Hematopoietic multipotent progenitor cell treated with erythropoietin and hydrocortisone succinate and interleukin-3 and kit ligand, for 8 days (in vitro differentiated cells): ENCODE results near the gene ZNF236.
"Not testable (repeated sequence)": the region's sequence is repeated elsewhere in the genome, so short reads cannot be mapped to it uniquely, and the experiment has no call there.

Experiments used
- DNase-seq: peaks from one replicate; pipeline ENCODE4 v3.0.0-alpha.2; 2015

ZNF236 gene

DNA sequence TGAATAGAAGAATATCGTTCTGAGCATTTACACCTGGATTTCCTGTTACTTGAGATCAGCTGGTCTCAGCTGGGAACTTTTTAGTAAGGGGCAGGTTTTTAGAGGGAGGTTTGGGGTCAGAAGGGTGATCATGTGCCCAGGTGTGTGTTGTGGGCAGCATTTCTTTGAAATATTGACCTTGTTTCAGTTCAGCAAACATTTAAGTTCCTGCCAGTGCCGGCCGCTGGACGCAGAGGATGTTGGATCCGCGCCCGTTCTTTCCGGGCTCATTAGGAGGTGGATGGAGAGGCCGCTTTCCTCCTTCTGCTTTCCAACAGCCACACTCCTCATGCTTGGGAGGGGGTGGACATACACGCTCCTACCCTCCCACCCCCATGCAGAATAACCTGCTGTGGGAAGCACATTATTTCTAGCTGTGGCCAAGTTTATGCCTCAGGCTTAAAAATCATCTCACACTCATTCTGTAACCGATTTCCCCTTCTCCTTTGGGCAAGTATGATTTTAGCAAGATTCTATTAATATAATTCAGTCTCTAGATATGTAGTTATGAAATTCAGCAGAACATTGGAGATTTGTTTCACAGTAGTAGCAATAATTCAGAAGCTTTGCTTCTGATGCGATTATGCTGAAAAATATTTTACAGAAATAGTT, 131.4 kb downstream of the ZNF236 start:
- DNase-seq: no peak

DNA sequence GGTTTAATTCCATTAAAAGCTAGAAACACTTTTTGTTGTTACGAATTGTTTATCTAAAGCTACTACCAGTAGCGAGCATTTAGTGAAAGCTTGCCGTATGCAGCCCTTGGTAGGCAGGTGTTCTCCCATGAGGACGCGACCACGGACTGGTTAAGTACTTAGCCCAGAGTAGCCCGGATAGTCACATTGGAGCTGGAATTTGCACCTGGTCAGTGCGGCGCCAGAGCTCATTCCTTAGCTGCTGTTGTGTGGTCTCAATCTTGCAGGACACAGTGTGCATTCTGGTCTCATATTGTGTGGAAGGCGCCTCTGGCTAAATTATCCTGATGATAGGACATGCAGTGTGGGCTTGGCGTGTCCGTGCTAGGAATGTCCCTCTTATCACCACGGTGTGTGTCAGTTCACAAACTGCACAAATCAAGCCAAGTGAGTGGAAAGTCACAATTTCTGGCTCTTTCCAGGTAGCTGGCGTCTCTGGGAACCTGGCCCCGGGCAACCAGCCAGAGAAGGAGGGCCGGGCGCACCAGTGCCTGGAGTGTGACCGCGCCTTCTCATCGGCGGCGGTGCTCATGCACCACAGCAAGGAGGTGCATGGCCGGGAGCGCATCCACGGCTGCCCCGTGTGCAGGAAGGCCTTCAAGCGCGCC, 133.3 kb downstream of the ZNF236 start:
- DNase-seq: no peak

DNA sequence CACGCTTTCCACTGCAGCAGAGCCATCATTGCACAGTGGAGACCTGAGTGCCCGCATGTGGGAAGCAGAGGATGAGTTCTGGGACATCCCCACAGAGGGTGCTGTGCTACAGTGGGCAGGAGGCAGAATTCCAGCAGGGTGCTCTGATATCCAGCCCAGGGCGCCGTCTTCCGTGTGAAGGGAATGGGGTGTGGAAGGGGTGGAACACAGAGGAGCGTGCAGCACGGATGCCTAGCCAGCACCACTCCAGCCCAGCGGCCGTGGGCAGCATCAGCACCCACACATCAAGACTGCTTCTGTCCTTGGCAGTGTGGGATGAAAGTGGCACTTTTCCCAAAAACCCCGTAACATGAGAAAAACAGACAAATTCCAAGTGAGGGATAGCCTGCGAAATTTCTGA, 134.3 kb downstream of the ZNF236 start:
- DNase-seq: no peak

DNA sequence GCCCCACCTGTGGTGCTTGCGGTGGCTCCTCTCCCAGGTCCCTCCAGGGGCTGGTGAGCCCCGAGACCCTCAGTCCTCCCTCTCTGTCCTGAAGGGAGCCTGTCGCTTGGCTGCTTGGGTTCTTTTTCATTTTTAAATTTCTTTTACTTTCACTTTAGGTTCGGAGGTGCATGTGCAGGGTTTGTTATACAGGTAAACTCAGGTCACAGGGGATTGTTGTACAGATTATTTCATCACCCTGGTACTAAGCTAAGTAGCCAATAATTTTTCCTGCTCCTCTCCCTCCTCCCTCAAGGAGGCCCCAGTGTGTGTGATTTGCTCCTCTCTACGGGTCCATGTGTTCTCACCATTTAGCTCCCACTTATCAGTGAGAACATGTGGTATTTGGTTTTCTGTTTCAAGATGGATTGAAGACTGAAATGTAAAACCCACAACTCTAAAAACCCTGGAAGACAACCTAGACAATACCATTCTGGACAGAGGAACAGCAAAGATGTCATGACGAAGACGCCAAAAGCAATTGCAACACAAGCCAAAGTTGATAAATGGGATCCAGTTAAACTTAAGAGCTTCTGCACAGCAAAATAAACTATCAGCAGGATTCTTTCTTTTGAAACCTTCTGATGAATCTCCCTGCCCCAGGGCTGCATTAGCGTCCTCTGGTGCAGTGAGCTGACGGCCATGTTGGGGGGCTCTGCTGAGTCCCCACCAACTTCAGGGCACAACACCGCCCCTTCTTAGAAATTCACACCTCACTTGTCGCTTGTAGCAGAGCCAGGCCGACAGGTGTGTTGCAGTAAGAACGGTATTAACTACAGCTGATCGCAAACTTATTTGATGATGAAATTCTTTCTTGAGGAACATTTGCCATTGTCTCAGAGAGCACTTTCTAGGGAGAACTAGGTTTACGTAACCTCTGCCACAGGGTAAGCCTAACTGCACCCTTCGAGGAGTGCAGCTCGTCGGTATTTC, 135.3 kb downstream of the ZNF236 start:
- DNase-seq: no peak

DNA sequence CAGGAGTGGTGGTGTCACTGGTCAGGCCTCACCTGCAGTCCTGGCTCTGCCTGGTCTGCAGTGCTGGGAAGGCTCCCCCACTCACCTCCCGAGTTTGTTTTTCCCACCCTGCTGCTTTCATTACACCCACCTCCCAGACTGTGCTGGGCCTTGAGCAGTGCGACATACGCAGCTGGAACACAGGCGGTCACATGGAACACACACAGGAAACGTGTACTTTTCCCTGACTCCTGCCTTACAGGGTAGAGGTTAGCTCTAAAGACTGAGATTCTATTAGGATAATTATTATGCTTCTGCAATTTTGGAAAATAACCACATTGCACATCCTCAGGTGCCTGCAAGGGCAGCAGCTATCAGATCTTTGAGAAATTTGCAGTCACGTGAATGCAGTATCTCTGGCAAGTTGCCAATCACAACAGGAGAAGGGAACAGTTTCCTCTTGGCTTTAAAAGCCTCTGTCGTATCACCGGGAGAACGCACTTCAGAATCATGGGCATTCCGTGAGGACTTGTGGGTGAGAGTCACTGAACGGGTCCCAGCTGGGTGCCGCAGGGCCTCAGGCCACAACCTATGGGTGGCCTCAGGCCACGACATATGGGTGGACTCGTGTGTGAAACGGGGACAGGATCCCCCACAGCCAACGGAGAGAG, 136.5 kb downstream of the ZNF236 start:
- DNase-seq: no peak

DNA sequence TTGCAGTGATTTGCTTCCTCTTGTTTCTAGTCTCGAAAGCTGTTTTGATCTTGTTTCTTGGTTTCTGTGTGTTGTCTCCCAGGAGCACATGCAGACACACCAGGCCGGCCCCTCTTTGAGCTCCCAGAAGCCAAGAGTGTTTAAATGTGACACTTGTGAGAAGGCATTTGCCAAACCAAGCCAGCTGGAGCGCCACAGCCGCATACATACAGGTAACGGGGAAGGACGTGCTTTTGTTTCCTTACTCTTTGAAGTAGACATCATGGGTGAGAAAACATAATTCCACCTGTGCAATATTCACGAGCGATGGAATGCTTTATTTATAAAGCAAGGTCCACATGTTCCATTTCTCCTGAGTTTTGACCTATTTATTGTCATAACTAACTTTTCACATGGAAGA, 137.2 kb downstream of the ZNF236 start:
- DNase-seq: no peak

DNA sequence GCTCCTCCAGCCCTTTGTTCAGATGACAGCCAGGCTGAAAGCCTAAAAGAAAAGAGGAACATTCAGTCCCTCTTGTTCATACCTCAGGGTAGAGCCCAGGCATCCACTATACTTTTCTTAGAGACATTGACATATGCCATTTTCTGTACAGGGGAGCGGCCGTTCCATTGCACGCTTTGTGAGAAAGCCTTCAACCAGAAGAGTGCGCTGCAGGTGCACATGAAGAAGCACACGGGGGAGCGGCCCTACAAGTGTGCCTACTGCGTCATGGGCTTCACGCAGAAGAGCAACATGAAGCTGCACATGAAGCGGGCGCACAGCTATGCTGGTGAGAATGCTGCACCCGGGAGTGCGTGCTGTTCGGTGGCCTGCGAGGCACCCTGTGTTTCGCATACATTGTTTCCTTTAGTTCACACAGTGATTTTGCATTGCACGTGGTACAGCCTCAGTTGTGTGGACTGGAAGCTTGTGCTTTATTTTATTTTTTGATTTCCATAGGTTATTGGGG, 138.2 kb downstream of the ZNF236 start:
- no peak for DNase-seq

DNA sequence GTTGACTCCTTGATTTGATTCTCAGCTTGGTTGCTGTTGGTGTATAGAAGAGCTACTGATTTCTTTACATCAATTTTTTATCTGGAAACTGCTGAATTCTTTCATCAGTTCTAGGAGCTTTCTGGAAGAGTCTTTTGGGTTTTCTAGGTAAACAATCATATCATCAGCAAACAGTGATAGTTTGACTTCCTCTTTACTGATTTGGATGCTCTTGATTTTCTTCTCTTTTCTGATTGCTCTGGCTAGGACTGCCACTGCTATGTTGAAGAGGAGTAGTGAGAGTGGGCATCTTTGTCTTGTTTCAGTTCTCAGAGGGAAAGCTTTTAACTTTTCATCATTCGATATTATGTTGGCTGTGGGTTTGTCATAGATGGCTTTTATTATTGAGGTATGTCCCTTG, 140.5 kb downstream of the ZNF236 start:
- DNase-seq: no peak

DNA sequence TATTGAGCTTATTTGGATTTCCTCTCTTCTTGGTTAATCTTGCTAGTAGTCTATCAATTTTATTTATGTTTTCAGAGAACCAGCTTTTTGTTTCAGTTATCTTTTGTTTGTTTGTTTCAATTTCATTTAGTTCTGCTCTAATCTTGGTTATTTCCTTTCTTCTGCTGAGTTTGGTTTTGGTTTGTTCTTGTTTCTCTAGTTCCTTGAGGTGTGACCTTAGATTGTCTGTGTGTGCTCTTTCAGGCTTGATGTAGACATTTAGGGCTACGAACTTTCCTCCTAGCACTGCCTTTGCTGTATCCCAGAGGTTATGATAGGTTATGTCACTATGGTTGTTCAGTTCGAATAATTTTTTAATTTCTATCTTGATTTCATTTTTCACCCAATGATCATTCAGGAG, 141.6 kb downstream of the ZNF236 start:
- no peak for DNase-seq

DNA sequence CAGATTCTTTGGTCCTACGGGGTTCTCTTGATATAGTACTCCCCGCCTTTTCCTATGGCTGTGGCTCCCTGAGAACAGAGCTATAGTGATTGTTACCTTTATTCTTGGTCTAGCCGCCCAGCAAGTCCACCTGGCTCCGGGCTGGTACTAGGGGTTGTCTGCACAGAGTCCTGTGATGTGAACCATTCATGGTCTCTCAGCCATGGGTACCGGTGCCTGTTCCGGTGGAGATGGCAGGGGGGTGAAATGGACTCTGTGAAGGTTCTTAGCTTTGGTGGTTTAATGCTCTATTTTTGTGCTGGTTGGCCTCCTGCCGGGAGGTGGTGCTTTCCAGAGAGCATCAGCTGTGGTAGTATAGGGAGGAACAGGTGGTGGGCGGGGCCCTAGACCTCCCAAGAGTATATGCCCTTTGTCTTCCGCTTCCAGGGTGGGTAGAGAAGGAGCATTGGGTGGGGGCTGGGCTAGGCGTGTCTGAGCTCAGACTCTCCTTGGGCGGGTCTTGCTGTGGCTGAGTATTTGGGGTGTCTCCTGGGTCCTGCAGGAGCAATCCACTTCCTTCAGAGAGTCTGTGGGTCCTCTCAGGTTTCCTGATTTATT, 143.3 kb downstream of the ZNF236 start:
- not testable (repeated sequence) for DNase-seq

DNA sequence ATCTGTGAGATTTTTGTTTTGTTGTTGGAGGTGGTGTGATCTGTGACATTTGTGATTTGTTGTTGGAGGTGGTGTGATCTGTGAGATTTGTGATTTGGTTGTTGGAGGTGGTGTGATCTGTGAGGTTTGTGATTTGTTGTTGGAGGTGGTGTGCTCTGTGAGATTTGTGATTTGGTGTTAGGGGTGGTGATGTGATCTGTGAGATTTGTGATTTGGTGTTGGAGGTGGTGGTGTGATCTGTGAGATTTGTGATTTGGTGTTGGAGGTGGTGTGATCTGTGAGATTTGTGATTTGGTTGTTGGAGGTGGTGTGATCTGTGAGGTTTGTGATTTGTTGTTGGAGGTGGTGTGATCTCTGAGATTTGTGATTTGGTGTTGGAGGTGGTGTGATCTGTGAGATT, 144.9 kb downstream of the ZNF236 start:
- DNase-seq: not testable (repeated sequence)

DNA sequence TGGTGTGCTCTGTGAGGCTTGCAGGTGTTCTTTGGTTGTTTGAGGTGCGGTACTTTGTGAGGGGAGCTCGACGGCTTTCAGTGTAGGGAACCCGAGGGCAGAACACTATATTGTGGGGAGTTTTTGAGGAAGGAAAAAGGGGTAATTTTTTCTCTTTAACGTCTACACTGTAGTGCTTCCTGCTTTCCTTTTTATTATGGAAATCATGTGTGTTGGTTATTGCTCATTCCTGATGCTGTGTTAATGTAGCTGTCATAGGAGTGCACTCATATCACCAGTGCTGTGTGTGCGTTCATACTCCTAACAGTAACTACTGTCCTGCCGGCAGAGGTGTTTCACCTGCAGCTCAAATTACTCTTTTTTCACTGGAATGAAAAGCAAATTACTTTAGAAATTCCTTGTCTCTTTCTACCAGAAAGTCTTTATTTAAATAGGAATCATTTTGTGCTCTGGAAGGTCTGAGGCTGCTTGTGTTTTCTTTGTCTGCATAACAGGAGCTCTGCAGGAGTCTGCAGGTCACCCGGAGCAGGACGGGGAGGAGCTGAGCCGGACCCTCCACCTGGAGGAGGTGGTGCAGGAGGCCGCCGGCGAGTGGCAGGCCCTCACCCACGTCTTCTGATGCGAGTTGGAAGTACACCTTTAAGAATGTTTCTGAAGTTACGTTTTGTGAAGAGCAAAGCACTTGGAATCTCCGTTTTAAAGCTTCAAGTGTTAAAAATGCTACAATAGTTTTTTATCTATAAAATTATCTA, 145.5 kb downstream of the ZNF236 start:
- no peak for DNase-seq

DNA sequence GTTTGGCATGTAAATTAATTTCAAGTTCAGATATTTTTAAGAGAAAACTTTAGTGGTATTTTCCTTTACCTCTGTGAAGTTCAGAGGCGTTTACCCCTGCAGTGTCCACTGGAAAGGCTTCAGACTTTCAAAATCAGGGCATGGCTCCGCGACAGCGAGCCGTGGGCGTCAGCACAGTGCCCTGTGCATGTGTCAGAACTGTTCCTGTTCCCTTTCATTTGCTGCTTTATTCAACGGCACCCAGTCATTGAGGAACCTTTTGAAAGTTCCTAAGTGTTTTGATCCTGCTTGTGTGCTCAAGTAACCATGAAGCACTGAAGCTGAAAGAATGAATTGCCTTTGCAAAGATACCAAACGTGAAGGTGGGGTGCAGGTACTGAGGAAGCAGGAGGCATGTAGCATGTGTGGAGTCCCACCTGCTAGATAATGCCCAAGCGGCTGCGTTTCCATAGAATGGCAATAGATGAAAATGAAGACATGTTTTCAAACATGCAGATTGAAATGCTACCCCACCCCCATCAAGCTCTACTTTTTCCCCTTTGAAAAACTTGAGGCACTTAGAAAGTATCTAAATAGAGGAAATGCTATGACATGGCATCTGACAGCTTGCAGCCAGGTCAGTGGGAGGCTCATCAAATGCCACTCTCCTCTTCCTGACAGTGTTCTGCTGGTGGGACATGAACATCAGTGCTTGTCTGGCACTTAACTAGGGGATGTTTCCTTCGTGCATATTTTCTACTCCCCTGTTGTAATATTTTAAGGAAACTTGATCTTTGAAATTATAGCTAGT, 148.6 kb downstream of the ZNF236 start:
- DNase-seq: no peak

DNA sequence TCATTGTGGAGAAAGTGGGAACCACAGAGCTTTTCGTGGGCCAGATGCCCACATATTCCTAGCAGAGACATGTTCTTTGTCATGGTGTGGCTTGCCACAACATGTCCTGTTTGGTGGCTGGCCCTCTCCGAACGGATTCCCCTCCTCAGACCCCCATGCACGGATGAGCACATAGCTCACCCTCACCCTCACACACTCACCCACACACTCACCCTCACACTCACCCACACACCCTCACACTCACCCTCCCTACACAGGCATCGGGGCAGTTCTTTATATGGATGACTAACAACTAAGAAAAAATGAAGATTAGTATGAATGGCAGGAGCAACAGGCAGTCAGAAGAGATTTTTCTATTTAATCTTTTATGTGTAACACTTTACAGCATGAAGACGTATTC, 149.9 kb downstream of the ZNF236 start:
- DNase-seq: no peak

DNA sequence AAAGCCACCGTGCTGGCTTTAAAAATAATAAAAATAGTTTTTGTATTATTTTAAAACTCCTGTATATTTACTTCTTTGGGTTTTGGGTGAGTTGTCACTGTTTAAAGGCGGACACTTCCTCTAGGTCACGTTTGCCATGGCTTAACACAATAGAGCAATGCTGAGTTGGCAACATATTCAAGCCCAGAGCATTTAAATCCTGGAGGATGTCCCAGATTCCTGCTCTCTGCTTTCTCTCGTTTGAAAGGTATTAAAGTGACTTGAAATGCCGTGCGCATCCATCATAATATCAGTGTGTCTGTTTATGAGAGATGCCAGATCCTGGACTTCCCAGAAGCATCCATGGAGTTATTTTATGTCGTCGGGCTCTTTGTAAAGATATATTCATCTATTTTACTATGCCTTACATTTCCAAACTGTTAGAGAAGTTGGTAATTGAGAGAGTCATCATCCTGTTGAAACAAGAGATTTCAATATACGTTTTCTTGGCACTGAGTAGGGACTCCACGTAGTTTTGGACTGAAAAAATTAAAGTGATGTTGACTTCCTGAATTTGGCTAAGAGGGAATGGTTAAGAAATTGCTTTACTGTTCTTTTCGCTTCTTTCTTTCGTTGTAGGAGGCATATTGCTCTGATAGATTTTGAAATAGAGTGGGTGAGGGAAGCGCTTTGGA, 150.6 kb downstream of the ZNF236 start:
- DNase-seq: no peak

DNA sequence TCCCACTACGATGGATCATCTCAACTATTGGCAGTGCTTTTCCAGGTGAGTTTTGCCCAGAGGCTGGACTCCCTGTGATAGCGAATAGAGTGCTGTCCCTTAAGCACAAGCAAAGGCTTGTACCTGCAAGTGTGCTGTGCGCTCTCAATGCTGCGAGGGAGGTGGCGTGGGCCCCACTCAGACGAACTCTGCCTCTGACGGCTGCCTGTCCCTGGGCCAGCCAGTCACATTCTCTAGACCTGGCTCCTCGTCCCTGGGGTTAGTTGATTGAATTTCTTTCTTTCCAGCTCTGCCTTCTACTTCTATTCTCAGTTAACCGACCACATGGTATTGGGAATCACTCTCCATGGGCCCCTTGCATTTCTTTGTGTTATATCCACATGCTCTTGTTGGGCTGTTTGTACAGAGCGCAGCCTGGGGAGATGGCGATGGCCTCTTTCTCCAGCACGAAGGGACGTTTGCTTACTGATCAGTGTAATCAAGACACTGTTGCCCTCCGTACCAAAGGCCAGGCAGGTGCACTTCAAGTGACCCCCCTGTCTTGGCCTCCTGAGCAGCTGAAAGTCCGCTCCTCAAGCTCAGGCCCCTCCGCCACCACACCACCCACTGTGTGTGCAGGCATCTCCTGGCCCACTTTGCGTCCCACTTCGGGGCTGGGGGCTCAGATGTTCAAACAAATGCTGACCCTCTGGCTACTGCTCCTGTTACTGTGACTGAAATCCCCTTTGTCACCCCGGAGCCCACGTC, 151.3 kb downstream of the ZNF236 start:
- no peak for DNase-seq

DNA sequence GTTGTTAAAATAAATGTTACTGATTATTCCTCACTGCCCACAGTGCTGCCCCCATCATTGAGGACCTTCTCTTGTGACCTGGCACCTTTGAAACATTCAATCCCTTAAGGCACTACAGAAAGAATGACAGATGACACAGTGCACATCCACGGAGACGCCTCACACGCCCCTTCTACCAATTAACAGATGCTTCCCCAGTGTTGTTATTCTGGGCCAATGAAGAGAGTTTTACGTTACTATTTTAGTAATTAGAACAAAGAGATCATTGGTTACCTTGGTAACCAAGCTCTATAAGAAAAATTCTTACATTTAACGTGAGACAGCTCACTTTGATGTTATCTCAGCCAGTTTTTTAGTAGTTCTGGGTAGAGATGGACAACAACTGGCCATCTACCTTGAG, 152.0 kb downstream of the ZNF236 start:
- DNase-seq: no peak

DNA sequence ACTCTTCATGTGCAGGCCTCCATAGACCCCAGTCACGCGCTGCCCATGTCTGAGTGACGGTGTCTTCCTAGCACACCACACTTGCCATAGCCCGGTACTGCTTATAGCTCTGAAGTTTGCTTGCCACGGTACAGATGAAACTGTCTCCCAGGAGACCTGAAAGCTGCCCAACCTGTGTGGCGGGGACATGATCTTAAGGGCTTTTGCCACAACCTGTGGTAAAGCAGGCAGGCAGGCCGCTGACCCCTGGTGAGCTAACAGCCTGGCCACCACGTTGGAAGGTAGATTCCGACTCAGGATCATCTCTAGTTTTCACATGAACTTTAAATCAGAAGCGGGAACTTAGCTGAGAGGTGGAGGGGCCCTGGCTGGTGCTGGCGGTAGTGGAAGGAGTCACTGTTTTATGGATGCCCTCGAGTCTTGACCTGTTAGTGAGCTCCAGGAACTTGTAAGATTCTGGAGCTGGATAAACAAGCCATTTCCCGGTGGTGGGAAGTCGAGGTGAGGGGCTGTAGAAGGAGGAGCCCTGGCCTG, 153.3 kb downstream of the ZNF236 start:
- no peak for DNase-seq

DNA sequence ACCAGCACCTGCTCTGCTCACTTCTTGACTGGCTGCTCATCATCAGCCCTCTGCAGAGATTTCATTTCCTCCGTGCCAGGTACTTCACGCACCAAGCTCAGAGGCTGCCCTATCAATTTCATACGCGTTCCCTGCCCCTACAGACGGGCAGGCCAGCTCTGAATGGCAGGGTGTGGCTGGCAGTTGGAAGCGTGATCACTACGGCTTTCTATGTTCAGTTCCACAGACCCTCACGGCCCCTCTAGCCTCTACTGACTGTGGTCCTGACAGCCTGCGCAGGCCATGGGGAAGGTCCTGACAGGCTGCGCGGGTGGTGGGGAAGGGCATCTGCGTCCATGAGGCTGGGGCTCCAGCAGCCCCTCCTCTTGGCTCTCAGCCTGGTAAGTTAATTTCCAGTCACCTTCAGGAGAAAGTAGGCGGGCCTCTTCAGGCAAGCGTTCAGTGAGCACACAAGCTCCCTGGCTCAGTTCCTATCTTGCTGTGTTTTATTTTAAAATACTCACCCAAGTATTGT, 154.8 kb downstream of the ZNF236 start:
- DNase-seq: no peak
